Cardiac fibroblast (primary cell): ENCODE data around the gene TBL3.

Experiments
- DNase-seq, 2 donors: peaks; one replicate each; pipeline versions ENCODE4 v3.0.0 to v3.0.0-alpha.2; 2010; ENCODE audit warnings: low read depth in 2 of 2
- H3K4me3 ChIP-seq, 2 donors: replicated peaks in 1 of 2; 1 replicate in 1 of 2; 2 replicates in 1 of 2; pipeline ENCODE4 v1.5.1; 2011; ENCODE audit warnings: low read depth in 2 of 2, low read length in 2 of 2, mild to moderate bottlenecking in 2 of 2, moderate library complexity in 1 of 2
- TF ChIP-seq, protein P1 (sequence below): IDR thresholded peaks from one replicate; pipeline ENCODE4 v1.5.1; 2011; ENCODE audit warnings: low read depth, mild to moderate bottlenecking, low read length, inconsistent platforms

Gene TBL3

DNA sequence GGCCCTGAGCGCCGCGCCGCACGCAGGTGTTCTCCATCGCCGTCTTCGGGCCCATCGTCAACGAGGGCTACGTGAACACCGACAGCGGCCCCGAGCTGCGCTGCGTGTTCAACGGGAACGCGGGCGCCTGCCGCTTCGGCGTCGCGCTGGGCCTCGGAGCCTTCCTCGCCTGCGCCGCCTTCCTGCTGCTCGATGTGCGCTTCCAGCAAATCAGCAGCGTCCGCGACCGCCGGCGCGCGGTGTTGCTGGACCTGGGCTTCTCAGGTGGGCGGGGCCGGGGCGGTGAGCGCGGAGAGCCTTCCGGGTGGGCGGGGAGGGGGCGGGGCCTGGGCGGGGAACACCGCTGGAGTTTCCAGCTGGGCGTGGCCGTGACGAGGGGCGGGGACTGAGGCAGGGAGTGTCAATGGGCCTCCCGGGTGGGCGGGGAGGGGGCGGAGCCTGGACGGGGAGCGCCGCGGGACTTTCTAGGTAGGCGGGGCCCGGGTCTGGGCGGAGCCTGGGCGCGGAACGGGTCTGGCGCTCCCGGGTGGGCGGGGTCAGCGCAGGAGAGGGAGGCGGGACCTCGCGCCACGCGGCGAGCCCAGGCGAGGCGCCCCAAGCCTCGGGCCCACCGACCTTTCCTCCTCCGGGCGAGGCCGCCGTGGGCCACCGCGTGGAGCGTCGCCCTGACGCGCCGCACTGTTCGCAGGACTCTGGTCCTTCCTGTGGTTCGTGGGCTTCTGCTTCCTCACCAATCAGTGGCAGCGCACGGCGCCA, 20.3 kb downstream of the TBL3 start:
- DNase-seq = peak; percentile 93 to 94
- H3K4me3 ChIP-seq = peak overlapping the region in 1 of 2 donors; percentile 38
- TF ChIP-seq, protein P1, sequence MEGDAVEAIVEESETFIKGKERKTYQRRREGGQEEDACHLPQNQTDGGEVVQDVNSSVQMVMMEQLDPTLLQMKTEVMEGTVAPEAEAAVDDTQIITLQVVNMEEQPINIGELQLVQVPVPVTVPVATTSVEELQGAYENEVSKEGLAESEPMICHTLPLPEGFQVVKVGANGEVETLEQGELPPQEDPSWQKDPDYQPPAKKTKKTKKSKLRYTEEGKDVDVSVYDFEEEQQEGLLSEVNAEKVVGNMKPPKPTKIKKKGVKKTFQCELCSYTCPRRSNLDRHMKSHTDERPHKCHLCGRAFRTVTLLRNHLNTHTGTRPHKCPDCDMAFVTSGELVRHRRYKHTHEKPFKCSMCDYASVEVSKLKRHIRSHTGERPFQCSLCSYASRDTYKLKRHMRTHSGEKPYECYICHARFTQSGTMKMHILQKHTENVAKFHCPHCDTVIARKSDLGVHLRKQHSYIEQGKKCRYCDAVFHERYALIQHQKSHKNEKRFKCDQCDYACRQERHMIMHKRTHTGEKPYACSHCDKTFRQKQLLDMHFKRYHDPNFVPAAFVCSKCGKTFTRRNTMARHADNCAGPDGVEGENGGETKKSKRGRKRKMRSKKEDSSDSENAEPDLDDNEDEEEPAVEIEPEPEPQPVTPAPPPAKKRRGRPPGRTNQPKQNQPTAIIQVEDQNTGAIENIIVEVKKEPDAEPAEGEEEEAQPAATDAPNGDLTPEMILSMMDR = no peak

DNA sequence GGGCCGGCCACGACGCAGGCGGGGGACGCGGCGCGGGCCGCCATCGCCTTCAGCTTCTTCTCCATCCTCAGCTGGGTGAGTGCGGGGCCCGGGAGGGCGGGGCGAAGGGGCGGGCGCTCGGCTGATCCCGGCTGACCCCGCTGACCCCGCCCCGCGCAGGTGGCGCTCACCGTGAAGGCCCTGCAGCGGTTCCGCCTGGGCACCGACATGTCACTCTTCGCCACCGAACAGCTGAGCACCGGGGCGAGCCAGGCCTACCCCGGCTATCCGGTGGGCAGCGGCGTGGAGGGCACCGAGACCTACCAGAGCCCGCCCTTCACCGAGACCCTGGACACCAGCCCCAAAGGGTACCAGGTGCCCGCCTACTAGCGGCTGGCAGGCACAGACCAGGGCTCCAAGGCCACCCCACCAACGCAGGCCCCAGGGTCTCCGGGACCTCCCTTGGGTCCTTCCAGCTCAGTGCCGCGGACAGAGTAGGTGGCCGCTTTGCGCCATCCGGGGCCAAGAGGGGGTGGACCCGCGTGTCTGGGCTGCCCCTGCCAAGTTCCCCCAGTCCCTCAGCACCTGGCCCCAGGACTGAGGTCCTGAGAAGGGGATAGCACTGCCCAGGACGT, 21.0 kb downstream of the TBL3 start:
- no peak overlapping the region for H3K4me3 ChIP-seq
- DNase-seq = no peak
- TF ChIP-seq, protein P1 = no peak

DNA sequence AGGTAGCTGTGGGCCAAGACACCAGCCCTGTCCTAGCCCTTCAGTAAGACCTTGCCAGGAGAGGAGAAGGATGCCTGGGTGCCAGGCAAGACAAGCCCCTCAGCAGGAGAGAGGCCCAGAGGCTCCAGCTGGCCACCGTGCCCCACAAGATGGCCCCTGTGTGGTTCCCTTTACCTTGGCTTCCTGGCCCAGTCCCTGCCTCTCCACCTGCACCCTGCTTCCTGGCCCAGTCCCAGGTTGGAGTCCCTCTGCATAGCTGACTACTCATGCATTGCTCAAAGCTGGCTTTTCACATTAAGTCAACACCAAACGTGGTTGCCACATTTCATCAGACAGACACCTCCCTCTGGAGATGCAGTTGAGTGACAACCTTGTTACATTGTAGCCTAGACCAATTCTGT, 21.9 kb downstream of the TBL3 start:
- TF ChIP-seq, protein P1 = no peak
- H3K4me3 ChIP-seq = no peak overlapping the region
- DNase-seq = peak in 1 of 2 donors; percentile 59

DNA sequence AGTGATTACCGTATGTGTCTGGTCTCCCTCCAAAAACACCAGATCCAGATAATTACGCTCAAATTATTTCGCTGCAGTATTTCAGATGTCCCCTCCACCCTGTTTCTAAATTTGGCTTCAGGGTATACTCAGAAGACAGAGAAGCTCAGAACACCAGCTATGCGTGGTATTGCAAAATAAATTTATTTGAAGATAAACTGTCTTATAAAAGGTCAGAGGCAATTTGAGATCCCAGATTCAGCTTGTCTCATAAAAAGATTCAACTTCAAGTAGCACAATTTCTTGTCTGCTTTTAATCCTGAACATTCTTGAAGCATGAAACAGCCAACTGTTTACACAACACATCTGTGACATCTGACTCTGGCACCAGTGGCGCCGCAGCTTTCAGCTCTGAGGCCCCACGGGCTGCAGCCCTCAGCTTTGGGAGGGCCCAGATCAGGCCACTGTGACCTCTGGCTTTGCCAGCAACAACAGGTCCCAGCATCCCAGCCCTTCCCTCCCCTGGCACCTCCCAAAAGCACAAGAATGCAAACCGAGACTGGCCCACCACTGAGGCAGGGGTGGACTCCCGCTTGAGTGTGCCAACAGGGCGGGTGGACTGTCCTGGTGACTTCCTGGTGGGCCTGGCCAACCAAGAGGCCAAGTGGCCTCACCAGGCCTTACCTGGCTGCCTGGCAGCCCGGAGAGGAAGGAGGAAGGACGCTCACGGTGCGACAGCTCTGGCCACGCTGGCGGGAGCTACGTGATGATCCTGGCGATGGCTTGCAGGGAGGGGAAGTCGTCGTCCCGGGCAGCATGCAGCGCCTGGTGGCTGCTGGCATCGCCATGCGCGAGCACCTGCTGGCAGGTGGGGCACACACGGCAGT, 25.9 kb downstream of the TBL3 start:
- TF ChIP-seq, protein P1 = no peak
- H3K4me3 ChIP-seq = no peak overlapping the region
- peak; percentile 40 to 45 for DNase-seq

DNA sequence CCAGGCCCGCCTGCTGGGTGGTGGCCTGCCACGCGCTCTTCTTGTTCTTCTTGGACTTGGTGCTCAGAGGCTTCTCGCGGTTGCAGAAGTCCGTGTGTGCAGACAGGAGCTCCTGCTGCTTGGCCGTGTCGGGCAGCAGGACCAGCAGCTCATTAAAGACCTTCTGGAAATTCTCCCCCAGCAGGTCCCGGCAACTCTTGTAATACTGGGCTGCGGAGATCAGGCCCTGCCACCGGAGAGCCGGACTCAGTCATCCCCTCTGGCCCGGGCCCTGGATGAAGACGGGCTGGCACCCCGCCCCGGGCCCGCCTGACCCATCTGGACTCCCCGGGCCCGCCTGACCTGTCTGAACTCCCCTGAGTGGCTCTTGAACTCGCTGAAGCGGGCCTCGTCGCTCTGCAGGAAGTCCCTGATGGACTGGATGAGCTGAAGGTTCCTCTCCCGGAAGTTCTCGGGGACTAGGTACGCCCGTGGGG, 26.5 kb downstream of the TBL3 start:
- H3K4me3 ChIP-seq = no peak overlapping the region
- TF ChIP-seq, protein P1 = no peak
- DNase-seq = no peak

DNA sequence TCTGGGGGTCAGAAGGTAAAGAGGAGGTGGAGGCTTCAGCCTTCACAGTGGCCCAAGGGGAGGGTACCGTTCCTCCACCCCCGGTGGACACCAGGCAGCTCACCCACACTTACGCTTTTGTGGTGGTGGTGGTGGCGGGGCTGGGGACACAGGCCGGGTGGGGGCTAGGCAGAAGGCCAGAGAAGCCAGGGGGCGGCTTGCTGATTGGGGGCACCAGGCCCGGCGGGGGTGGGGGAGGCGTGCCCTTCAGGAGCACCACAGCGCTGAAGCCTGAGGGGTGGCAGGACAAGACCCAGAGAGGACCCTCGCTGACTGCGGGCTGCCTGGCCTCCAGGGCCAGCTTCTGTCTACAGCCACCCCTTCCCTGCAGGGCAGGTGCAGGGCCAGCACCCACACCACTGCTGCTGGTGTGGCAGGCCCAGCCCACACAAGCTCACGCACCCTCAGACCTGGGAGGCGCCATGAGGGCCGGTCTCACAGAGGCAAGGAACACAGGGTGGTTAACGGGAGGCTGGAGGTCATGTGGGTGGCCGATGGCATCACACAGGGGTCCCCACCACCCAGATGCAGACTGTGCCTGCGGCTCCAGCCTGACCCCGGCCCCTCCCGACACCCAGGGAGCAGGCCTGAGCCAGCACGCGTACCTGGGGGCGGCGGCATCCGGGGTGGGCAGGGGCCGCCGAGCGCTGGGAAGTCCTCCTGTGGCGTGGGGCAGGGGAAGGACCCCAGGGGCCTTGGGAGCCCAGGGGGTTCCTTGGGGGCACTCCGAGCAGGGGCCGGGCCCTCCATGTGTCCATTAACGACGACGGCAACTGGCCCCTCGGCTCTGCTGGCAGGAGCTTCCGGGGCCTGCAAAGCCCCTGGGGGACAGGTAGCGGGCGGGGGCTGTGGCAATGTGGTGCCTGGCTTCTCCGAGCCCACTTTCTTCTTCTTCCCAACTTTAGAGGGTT, 27.3 kb downstream of the TBL3 start:
- no peak overlapping the region for H3K4me3 ChIP-seq
- TF ChIP-seq, protein P1 = no peak
- no peak for DNase-seq
